ENCODE measurements around the gene SRSF9.

Gene SRSF9

DNA sequence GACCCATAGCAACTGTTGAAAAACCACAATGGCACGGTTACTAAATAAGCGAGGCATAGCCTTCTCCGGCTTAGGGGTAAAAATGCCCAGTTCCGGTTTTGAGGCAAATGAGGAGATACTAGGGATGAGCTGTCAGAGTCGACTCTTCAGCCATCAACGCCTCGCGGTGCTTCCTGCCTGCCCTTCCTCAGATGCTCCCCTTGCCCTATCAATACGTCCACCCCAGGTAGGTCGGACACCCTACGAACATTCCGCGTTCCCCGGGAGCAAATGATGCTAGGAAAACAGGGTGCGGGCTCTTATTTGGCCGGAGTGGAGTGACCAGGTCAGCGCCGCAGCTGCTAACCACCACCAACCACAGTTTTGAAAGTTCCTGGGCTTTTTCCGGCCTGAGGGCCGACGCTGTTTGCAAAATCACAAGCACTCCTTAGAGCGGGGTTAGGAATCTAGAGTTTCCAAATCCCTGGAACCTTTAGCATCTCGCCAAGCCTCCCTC is 1.2 kb downstream of the SRSF9 start:
- TF ChIP-seq, protein P1, sequence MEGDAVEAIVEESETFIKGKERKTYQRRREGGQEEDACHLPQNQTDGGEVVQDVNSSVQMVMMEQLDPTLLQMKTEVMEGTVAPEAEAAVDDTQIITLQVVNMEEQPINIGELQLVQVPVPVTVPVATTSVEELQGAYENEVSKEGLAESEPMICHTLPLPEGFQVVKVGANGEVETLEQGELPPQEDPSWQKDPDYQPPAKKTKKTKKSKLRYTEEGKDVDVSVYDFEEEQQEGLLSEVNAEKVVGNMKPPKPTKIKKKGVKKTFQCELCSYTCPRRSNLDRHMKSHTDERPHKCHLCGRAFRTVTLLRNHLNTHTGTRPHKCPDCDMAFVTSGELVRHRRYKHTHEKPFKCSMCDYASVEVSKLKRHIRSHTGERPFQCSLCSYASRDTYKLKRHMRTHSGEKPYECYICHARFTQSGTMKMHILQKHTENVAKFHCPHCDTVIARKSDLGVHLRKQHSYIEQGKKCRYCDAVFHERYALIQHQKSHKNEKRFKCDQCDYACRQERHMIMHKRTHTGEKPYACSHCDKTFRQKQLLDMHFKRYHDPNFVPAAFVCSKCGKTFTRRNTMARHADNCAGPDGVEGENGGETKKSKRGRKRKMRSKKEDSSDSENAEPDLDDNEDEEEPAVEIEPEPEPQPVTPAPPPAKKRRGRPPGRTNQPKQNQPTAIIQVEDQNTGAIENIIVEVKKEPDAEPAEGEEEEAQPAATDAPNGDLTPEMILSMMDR (IDR thresholded peaks at IDR 0.05; ENCODE audit: extremely low read depth, missing control alignments): no peak
- peak; percentile 48 for DNase-seq (ENCODE audit: low spot score)

DNA sequence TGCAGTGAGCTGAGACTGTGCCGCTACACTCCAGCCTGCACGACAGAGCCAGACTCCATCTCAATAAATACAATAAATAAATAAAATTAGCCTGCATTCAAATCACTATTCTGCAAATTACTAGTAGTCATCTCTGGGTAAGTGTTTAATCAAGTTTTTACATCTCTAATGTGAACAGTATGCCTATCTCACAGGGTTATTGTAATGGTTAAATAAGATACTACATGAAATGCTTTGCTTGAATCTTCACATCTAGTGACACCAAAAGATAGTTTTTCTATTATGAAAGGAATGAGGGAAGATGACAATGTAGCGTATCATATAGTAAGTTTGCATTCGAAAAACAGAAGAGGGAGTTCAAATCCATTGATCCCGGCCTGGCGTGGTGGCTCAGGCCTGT is 2.1 kb downstream of the SRSF9 start:
- no peak for DNase-seq (ENCODE audit: low spot score)
- TF ChIP-seq, protein P1 (IDR thresholded peaks at IDR 0.05; ENCODE audit: extremely low read depth, missing control alignments): no peak

DNA sequence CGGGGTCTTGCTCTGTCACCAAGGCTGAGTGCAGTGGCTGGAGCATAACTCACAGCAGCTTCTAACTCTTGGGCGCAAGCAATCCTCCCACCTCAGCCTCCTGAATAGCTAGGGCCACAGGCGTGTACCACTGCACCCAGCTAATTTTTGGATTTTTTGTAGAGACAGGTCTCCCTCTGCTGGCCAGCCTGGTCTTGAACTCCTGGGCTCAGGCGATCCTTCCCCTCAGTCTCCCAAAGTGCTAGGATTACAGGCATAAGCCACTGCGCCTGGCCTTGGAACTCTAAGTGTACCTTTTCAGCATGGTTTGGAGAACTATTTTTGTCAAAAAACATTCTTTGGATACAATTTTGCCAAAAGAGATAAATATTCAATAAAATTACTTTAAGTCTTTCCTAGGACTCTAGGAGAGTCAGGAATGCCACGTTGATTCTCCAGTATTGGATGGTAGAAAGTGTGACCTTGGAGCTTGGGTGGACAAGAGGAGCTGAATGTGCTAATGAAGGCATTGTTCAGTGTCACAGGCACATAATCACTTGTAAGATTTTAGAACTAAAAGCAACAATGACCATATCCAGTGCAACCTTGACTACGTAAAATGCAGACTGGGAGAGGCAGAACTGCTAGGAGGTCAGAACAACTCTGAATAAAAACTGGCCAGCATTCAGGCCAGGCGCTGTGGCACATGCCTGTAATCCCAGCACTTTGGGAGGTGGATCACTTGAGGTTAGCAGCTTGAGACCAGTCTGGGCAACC is 2.8 kb downstream of the SRSF9 start:
- TF ChIP-seq, protein P1 (IDR thresholded peaks at IDR 0.05; ENCODE audit: extremely low read depth, missing control alignments): peak; percentile 51
- DNase-seq (ENCODE audit: low spot score): no peak

DNA sequence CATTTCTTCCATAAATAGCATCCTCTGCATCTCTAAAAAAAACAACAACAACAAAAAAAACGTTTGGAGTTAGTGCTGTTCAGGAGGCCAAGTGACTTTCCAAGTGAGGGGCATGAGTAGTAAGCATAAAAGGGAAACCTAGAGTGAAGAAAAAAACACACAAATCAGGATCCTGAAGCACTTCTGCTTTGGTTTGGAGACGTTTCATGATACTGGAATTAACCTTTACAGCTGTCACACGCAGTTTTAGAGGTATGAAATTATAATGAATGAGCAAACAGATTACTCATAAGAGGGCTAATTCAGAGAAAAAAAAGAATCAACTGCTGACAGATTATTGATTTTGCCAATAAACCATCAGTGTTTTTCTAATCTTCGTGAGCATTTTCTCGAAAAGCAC is 3.8 kb downstream of the SRSF9 start:
- DNase-seq (ENCODE audit: low spot score): no peak
- TF ChIP-seq, protein P1 (IDR thresholded peaks at IDR 0.05; ENCODE audit: extremely low read depth, missing control alignments): no peak

DNA sequence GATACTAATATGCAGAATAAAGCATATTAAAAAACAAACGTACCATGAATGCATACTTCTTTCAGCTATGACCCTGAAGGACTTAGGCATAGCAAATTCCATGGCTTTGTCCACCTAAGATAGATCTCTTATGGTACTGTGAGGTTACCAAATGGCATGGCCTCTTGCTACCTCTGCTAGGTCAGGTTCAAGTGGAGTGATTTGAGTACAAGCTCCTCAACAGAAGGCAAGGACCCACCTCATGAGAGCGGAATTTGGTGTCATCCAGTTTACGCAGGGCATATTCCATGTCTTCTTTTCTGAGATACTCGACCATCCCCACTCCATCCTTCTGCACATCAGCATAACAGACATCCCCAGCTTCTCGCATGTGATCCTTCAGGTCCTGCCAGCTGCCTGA is 5.8 kb downstream of the SRSF9 start:
- TF ChIP-seq, protein P1 (IDR thresholded peaks at IDR 0.05; ENCODE audit: extremely low read depth, missing control alignments): no peak
- no peak for DNase-seq (ENCODE audit: low spot score)

DNA sequence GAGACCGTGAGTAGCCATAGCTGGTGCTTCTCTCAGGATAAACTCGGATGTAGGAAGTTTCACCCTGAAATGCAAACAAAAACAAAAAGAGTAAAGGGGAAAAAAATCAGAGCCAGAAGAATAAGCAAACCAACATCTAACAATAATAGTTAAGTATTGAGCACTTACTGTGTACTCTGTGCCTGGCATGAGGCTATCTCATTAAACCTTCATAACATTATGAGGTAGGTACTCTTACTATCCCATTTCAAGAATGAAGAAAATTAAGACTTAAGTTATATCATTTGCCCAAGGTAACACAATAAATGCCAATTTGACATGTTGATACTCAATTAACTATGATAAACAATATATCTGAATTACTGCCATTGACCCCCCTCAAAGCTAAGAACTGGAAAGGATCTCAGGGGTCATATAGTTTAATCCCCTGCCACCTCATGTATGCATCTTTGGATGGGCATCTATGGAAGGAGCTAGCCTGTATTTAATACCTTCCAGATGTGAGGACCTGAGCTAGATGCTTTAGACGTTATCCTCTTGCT is 7.4 kb downstream of the SRSF9 start:
- TF ChIP-seq, protein P1 (IDR thresholded peaks at IDR 0.05; ENCODE audit: extremely low read depth, missing control alignments): no peak
- DNase-seq (ENCODE audit: low spot score): no peak

DNA sequence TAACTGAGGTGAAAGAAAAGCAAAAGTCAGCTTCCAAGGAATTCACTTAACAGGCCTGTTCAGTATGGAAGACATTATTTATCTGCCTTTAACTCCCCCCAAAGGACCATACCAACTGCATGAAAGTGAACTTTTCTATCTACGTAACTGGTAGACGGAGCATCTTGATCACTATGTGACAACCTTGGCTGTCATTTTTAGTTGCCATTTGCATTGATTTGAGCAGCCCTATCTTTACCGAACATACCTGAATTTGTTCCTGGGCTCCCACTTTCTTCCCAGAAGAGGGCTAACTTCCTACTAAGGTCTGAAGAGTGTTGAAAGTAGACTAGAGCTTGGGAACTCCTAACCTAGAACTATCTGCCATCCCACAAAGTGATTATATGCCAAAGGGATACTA is 9.4 kb downstream of the SRSF9 start:
- DNase-seq (ENCODE audit: low spot score): no peak
- TF ChIP-seq, protein P1 (IDR thresholded peaks at IDR 0.05; ENCODE audit: extremely low read depth, missing control alignments): no peak
